ENCODE measurements around the gene VPS50. TPM values are rescaled to one million over a fixed set of nuclear protein-coding genes. Genes with fewer than 3 reads are reported as not detected.

VPS50 gene
- total and polyA plus RNA-seq, 10 of the 15 experiments (the other 5 are each of a cell fraction or from before 2014, with no cell fraction given), result 4.0 to 22.0 (median 16.2) TPM

DNA sequence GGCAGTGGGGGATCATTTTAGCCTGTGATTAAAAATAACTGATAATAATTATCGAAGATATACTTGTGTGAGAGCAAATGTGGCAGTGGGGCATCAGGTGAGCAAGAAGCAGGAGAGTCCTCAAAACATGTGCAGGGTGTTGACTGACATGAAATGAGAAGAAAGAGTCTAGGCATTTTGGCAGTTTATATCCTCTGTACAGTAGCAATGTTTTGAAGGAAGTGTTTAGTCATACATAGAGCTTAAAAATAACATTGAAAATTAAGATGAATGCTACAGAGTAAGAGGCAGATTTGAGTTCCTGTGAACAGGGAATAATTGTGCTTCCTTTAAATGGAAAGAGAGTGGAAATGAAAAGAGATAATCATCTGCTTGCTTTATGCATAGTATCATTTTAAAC lies 47.4 kb downstream of the VPS50 start:
- no peaks in the 10 kb centered on the region for H3K9me3 ChIP-seq (replicated peaks; ENCODE audit: control insufficient read depth, insufficient read depth, low read length)
- H3K9ac ChIP-seq (ENCODE audit: control insufficient read depth, insufficient read depth, low read length), result no peak overlapping the region
- RAD21 ChIA-PET (ENCODE audit: unreplicated experiment), result interaction anchor here (1.0 kb wide), 2 partner anchors 33 to 272 kb away, joined by 3 read pairs; no protein-coding TSS in a partner anchor
- H3K27me3 ChIP-seq (replicated peaks in 1 of 2; ENCODE audit: control insufficient read depth in 2 of 2, insufficient read depth in 2 of 2, low read length in 1 of 2), result no peaks in the 10 kb centered on the region
- intact Hi-C loops (cut with micrococcal nuclease; ENCODE audit: unreplicated experiment), result no loop called here
- H3K4me1 ChIP-seq (ENCODE audit: control insufficient read depth, insufficient read depth, low read length), result no peaks in the 10 kb centered on the region
- in situ Hi-C loops (cut with MboI), result no loop called here
- H3K27ac ChIP-seq (ENCODE audit: control insufficient read depth, insufficient read depth), result no peak overlapping the region
- no peaks in the 10 kb centered on the region for H4K20me1 ChIP-seq (ENCODE audit: control insufficient read depth, insufficient read depth)
- SMC1A ChIA-PET (ENCODE audit: uncharacterized antibody, unreplicated experiment), result interaction anchor here (2.0 kb wide), 1 partner anchor 10 kb away, joined by 4 read pairs; no protein-coding TSS in a partner anchor
- no peak overlapping the region for H3K4me2 ChIP-seq (ENCODE audit: control insufficient read depth, insufficient read depth)
- TF ChIP-seq JUND (IDR thresholded peaks at IDR 0.05; ENCODE audit: low read depth, low read length), result no peak
- no peak for TF ChIP-seq CBX3 (IDR thresholded peaks at IDR 0.05; ENCODE audit: borderline replicate concordance, low read depth)
- TF ChIP-seq RCOR1 (conservative IDR thresholded peaks at IDR 0.05; ENCODE audit: low read depth, low read length), result no peak
- TF ChIP-seq MTA3 (IDR thresholded peaks at IDR 0.05; ENCODE audit: borderline replicate concordance, low read length), result no peak
- no peak for TF ChIP-seq BCL11A (IDR thresholded peaks at IDR 0.05; ENCODE audit: low read depth, low read length)
- TF ChIP-seq RB1 (IDR thresholded peaks at IDR 0.05; ENCODE audit: borderline replicate concordance), result no peak
- TF ChIP-seq ZNF622 (IDR thresholded peaks at IDR 0.05), result no peak
- TF ChIP-seq IKZF1 (conservative IDR thresholded peaks at IDR 0.05), result no peak
- no peak for TF ChIP-seq NFIC (IDR thresholded peaks at IDR 0.05; ENCODE audit: low read depth, low read length)
- TF ChIP-seq, protein P1, sequence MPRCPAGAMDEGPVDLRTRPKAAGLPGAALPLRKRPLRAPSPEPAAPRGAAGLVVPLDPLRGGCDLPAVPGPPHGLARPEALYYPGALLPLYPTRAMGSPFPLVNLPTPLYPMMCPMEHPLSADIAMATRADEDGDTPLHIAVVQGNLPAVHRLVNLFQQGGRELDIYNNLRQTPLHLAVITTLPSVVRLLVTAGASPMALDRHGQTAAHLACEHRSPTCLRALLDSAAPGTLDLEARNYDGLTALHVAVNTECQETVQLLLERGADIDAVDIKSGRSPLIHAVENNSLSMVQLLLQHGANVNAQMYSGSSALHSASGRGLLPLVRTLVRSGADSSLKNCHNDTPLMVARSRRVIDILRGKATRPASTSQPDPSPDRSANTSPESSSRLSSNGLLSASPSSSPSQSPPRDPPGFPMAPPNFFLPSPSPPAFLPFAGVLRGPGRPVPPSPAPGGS (IDR thresholded peaks at IDR 0.05; ENCODE audit: borderline replicate concordance, insufficient read depth, low read depth, low read length, poor library complexity, severe bottlenecking), result no peak
- ATAC-seq (no peak), DNase-seq (ENCODE audit: low read depth, low spot score) (no peak), FAIRE-seq (no peak)
- CTCF ChIA-PET, result interaction anchor here (2.2 to 5.3 kb wide), 2 partner anchors 11 to 34 kb away, joined by 4 to 21 read pairs; no protein-coding TSS in a partner anchor
- H3K4me3 ChIP-seq, result no peak overlapping the region
- no peaks in the 10 kb centered on the region for H3K79me2 ChIP-seq (ENCODE audit: control insufficient read depth, insufficient read depth, low read length)
- no peak overlapping the region for H2AFZ ChIP-seq (ENCODE audit: control insufficient read depth, low read depth, low read length)
- POLR2A ChIA-PET, result no interaction called here
- peaks cover 0 to 9% of the 10 kb centered on the region in 2 experiments; a peak in 1 of 4 replicates for H3K36me3 ChIP-seq (ENCODE audit: control insufficient read depth in 2 of 2, insufficient read depth in 2 of 2, low read length in 1 of 2)
- BruUV-seq (replicated peaks), result no TSS peak
- WGBS (ENCODE audit: insufficient coverage, insufficient replicate concordance, low lambda C conversion rate, missing lambda C conversion rate), result 38% methylated on average over 1 of the region's 1 CpG
